Choroid plexus epithelial cell (primary cell): ENCODE results near the gene REV1.

Source experiments
- DNase-seq: peaks from one replicate; pipeline ENCODE4 v3.0.0-alpha.2; 2010; ENCODE audit warnings: low read depth
- H3K4me3 ChIP-seq: 2 replicates; pipeline ENCODE4 v1.5.1; 2011; ENCODE audit warnings: low read depth, mild to moderate bottlenecking, control low read depth, low read length, moderate library complexity
- CTCF ChIP-seq: conservative IDR thresholded peaks from 2 replicates; pipeline ENCODE4 v1.5.1; 2011; ENCODE audit warnings: low read depth, mild to moderate bottlenecking, control low read depth, inconsistent platforms, low read length, moderate library complexity

REV1 gene

GRCh38 chr2:99495115-99495860, 5.5 kb upstream of the REV1 start:
- TF ChIP-seq CTCF, result no peak

GRCh38 chr2:99492721-99493120, 2.9 kb upstream of the REV1 start:
- no peak for DNase-seq
- H3K4me3 ChIP-seq, result no peak overlapping the region
- no peak for TF ChIP-seq CTCF

More at GRCh38 chr2:99495115-99495860, 5.5 kb upstream of the REV1 start:
- no peak for DNase-seq
- H3K4me3 ChIP-seq, result no peak overlapping the region

GRCh38 chr2:99490623-99491461, 1.0 kb upstream of the REV1 start:
- H3K4me3 ChIP-seq, result peak overlapping the region; percentile 87
- DNase-seq, result no peak
- no peak for TF ChIP-seq CTCF

- TF ChIP-seq CTCF, result no peak
- peak; percentile 50 for DNase-seq
- peak overlapping the region; percentile 87 for H3K4me3 ChIP-seq
These were observed 605 bp downstream of the REV1 start for GRCh38 chr2:99489063-99489760.

GRCh38 chr2:99488539-99489062, 1.2 kb downstream of the REV1 start:
- TF ChIP-seq CTCF, result no peak
- H3K4me3 ChIP-seq, result peak overlapping the region; percentile 87
- peak; percentile 60 for DNase-seq

GRCh38 chr2:99487906-99488305, 1.9 kb downstream of the REV1 start:
- DNase-seq, result no peak
- H3K4me3 ChIP-seq, result no peak overlapping the region
- no peak for TF ChIP-seq CTCF
